ENCODE measurements around the gene RAD51B.

Gene RAD51B

GRCh38 chr14:68451696-68452373 is 632.3 kb downstream of the RAD51B start:
- no peak overlapping the region for H3K4me3 ChIP-seq (ENCODE audit: low read depth, low read length)
- TF ChIP-seq CTCF (IDR thresholded peaks at IDR 0.05; ENCODE audit: borderline replicate concordance, insufficient read depth, low read depth, low read length) = no peak

- H3K4me3 ChIP-seq (ENCODE audit: low read depth, low read length) = no peak overlapping the region
- no peak for TF ChIP-seq CTCF (IDR thresholded peaks at IDR 0.05; ENCODE audit: borderline replicate concordance, insufficient read depth, low read depth, low read length)
Measured at GRCh38 chr14:68458253-68458652, 638.7 kb downstream of the RAD51B start.

- no peak overlapping the region for H3K4me3 ChIP-seq (ENCODE audit: low read depth, low read length)
- no peak for TF ChIP-seq CTCF (IDR thresholded peaks at IDR 0.05; ENCODE audit: borderline replicate concordance, insufficient read depth, low read depth, low read length)
Measured at GRCh38 chr14:68458840-68459469, 639.4 kb downstream of the RAD51B start.

GRCh38 chr14:68459480-68460136 is 640.0 kb downstream of the RAD51B start:
- no peak for TF ChIP-seq CTCF (IDR thresholded peaks at IDR 0.05; ENCODE audit: borderline replicate concordance, insufficient read depth, low read depth, low read length)
- no peak overlapping the region for H3K4me3 ChIP-seq (ENCODE audit: low read depth, low read length)

- H3K4me3 ChIP-seq (ENCODE audit: low read depth, low read length) = no peak overlapping the region
- no peak for TF ChIP-seq CTCF (IDR thresholded peaks at IDR 0.05; ENCODE audit: borderline replicate concordance, insufficient read depth, low read depth, low read length)
Measured at GRCh38 chr14:68460541-68460940, 641.0 kb downstream of the RAD51B start.

- no peak for TF ChIP-seq CTCF (IDR thresholded peaks at IDR 0.05; ENCODE audit: borderline replicate concordance, insufficient read depth, low read depth, low read length)
Measured at GRCh38 chr14:68461086-68461485, 641.5 kb downstream of the RAD51B start.

More at GRCh38 chr14:68461086-68461485, 641.5 kb downstream of the RAD51B start:
- no peak overlapping the region for H3K4me3 ChIP-seq (ENCODE audit: low read depth, low read length)
